T-cell (primary cell): Measurements from ENCODE around the gene FCMR. TPM values are rescaled to one million over a fixed set of nuclear protein-coding genes. Genes with fewer than 3 reads are reported as not detected.

Experiments used
- ATAC-seq, 4 experiments: fragments of 200-7000 bp in 3 of 4; fragments of 150-1000 bp in 1 of 4; cut with Tn5 transposase; replicated peaks in 1 of 4; 1 replicate in 3 of 4; 2 replicates in 1 of 4; pipeline ENCODE4 v1.10.0; 2021; ENCODE audit warnings: moderate library complexity in 3 of 4, mild to moderate bottlenecking in 2 of 4, moderate number of reproducible peaks in 1 of 4
- CTCF ChIA-PET, 2 donors: fragments of 300-600 bp; sonication (Branson Sonifier 250); formaldehyde crosslinking; loops; one replicate each; lab custom pipeline; 2022; ENCODE audit warnings: antibody characterized with exemption in 2 of 2; lab: Charles Lee
- POLR2A ChIA-PET, 2 donors: fragments of 300-600 bp; sonication (Branson Sonifier 250); formaldehyde crosslinking; loops; one replicate each; lab custom pipeline; 2022; ENCODE audit warnings: antibody characterized with exemption in 2 of 2; lab: Charles Lee
- DNase-seq, 35 experiments: peaks; one replicate each; pipeline versions ENCODE4 v3.0.0 to v3.0.0-alpha.2; 2013 to 2023
- H3K27ac ChIP-seq: one replicate; pipeline ENCODE4 v1.5.1; 2013; ENCODE audit warnings: low read length
- H3K27me3 ChIP-seq, 2 experiments: replicated peaks in 1 of 2; 1 replicate in 1 of 2; 2 replicates in 1 of 2; pipeline versions ENCODE4 v1.6.1 to v1.7.0; 2013; ENCODE audit warnings: low read length in 1 of 2, mixed read lengths in 1 of 2; ENCODE audit not compliant: control insufficient read depth in 2 of 2, insufficient read depth in 2 of 2; ENCODE audit errors: extremely low read depth in 1 of 2
- H3K36me3 ChIP-seq, 2 donors: 1 replicate in 1 of 2; 2 replicates in 1 of 2; pipeline versions ENCODE4 v1.6.1 to v1.7.0; 2013; ENCODE audit warnings: low read length in 1 of 2; ENCODE audit not compliant: control insufficient read depth in 2 of 2, insufficient read depth in 1 of 2; ENCODE audit errors: extremely low read depth in 1 of 2
- H3K4me1 ChIP-seq, 2 experiments: 1 replicate in 1 of 2; 2 replicates in 1 of 2; pipeline versions ENCODE4 v1.6.1 to v1.7.0; 2013; ENCODE audit warnings: low read length in 2 of 2, mixed read lengths in 1 of 2; ENCODE audit not compliant: insufficient read depth in 2 of 2, control insufficient read depth in 1 of 2; ENCODE audit errors: extremely low read depth in 1 of 2
- H3K4me3 ChIP-seq, 2 donors: 1 replicate in 1 of 2; 2 replicates in 1 of 2; pipeline versions ENCODE4 v1.5.1 to v1.7.0; 2013; ENCODE audit warnings: mild to moderate bottlenecking in 2 of 2, low read length in 1 of 2, moderate library complexity in 1 of 2; ENCODE audit not compliant: control insufficient read depth in 1 of 2; ENCODE audit errors: extremely low read depth in 1 of 2
- H3K9me3 ChIP-seq: 2 replicates; pipeline ENCODE4 v1.7.0; 2013
- H3K27ac Mint-ChIP-seq, 2 donors: one replicate each; pipeline ENCODE4 v1.8.0; 2020 to 2021; ENCODE audit warnings: mild to moderate bottlenecking in 2 of 2, mixed read lengths in 2 of 2
- H3K27me3 Mint-ChIP-seq, 2 donors: one replicate each; pipeline ENCODE4 v1.8.0; 2021 to 2022; ENCODE audit warnings: mixed read lengths in 2 of 2
- H3K36me3 Mint-ChIP-seq: one replicate; pipeline ENCODE4 v1.8.0; 2021; ENCODE audit warnings: mixed read lengths
- H3K4me1 Mint-ChIP-seq, 3 donors: one replicate each; pipeline ENCODE4 v1.8.0; 2020 to 2022; ENCODE audit warnings: mixed read lengths in 3 of 3, mild to moderate bottlenecking in 1 of 3
- H3K4me3 Mint-ChIP-seq, 3 donors: one replicate each; pipeline ENCODE4 v1.8.0; 2020 to 2022; ENCODE audit warnings: mild to moderate bottlenecking in 3 of 3, mixed read lengths in 3 of 3, moderate library complexity in 3 of 3
- H3K9me3 Mint-ChIP-seq, 3 donors: one replicate each; pipeline ENCODE4 v1.8.0; 2020 to 2022; ENCODE audit warnings: mixed read lengths in 3 of 3
- WGBS: methylation state at CpG from one replicate; pipeline ENCODE4 v1.1.5; 2013; ENCODE audit warnings: missing lambda C conversion rate; ENCODE audit not compliant: insufficient coverage; 5-methylcytosine and 5-hydroxymethylcytosine counted together
- total RNA-seq, 35 experiments: library from RNA in 6 of 35; stranded (reverse) in 6 of 35; fragments of 120-200 nt in 1 of 35; gene quantifications; one replicate each; pipeline versions ENCODE4 v1.2.1 to v1.2.4 and lab custom pipeline; 2013 to 2026

Gene FCMR
- total RNA-seq, 5 donors from 2014 or later (not counting 1 experiment from before 2014, with no cell fraction given), result 275 to 576 (median 453) TPM

GRCh38 chr1:206952171-206952570 is 30.4 kb upstream of the FCMR start:
- Histone ChIP-seq H3K4me3 (no peak overlapping the region), H3K36me3 (no peaks in the 10 kb centered on the region), H3K27ac (no peak overlapping the region), H3K27me3 (no peaks in the 10 kb centered on the region), H3K4me1 (no peaks in the 10 kb centered on the region), H3K9me3 (no peaks in the 10 kb centered on the region)
- peaks cover 0 to 6% (median 3%) of the 10 kb centered on the region in 3 donors for H3K4me1 Mint-ChIP-seq
- H3K36me3 Mint-ChIP-seq, result peaks cover 4% of the 10 kb centered on the region
- H3K4me3 Mint-ChIP-seq, result no peak overlapping the region
- no peak overlapping the region for H3K27ac Mint-ChIP-seq
- ATAC-seq (no peak), DNase-seq (no peak)
- ChIA-PET POLR2A (no interaction called here), CTCF (no interaction called here)
- no peaks in the 10 kb centered on the region for H3K27me3 Mint-ChIP-seq
- peaks cover 0 to 4% (median 0%) of the 10 kb centered on the region in 3 donors for H3K9me3 Mint-ChIP-seq
- no CpG with 5 or more reads among the region's 4 CpGs for WGBS

GRCh38 chr1:206951318-206952100 is 29.8 kb upstream of the FCMR start:
- Mint-ChIP-seq H3K36me3 (peaks cover 4% of the 10 kb centered on the region), H3K27me3 (peaks cover 0 to 3% of the 10 kb centered on the region in 2 donors), H3K9me3 (peaks cover 0 to 4% (median 0%) of the 10 kb centered on the region in 3 donors), H3K4me3 (no peak overlapping the region), H3K4me1 (peaks cover 0 to 6% (median 3%) of the 10 kb centered on the region in 3 donors), H3K27ac (no peak overlapping the region)
- POLR2A ChIA-PET, result no interaction called here
- Histone ChIP-seq H3K27me3 (no peaks in the 10 kb centered on the region), H3K4me3 (no peak overlapping the region), H3K27ac (no peak overlapping the region), H3K4me1 (no peaks in the 10 kb centered on the region), H3K9me3 (no peaks in the 10 kb centered on the region), H3K36me3 (no peaks in the 10 kb centered on the region)
- CTCF ChIA-PET, result interaction anchor here in 1 of 2 donors (0.6 kb wide), 1 partner anchor 39 kb away, joined by 3 read pairs; no protein-coding TSS in a partner anchor
- DNase-seq, result no peak
- ATAC-seq, result no peak
- whole genome bisulfite sequencing, result 83% methylated on average over 3 of the region's 4 CpGs

GRCh38 chr1:206949641-206950040 is 27.9 kb upstream of the FCMR start:
- ChIA-PET CTCF (no interaction called here), POLR2A (no interaction called here)
- peaks cover 0 to 5% (median 3%) of the 10 kb centered on the region in 3 donors for H3K4me1 Mint-ChIP-seq
- DNase-seq, result no peak
- Histone ChIP-seq H3K4me3 (no peak overlapping the region), H3K27ac (no peak overlapping the region), H3K4me1 (peaks cover 0 to 6% of the 10 kb centered on the region in 2 experiments), H3K36me3 (no peaks in the 10 kb centered on the region), H3K27me3 (peaks cover 0 to 3% of the 10 kb centered on the region in 2 experiments), H3K9me3 (no peaks in the 10 kb centered on the region)
- H3K4me3 Mint-ChIP-seq, result no peak overlapping the region
- H3K36me3 Mint-ChIP-seq, result peaks cover 4% of the 10 kb centered on the region
- no peak overlapping the region for H3K27ac Mint-ChIP-seq
- WGBS, result 82% methylated on average over 2 of the region's 5 CpGs
- peaks cover 0 to 15% of the 10 kb centered on the region in 2 donors for H3K27me3 Mint-ChIP-seq
- no peak for ATAC-seq
- H3K9me3 Mint-ChIP-seq, result peaks cover 0 to 4% (median 0%) of the 10 kb centered on the region in 3 donors

DNA sequence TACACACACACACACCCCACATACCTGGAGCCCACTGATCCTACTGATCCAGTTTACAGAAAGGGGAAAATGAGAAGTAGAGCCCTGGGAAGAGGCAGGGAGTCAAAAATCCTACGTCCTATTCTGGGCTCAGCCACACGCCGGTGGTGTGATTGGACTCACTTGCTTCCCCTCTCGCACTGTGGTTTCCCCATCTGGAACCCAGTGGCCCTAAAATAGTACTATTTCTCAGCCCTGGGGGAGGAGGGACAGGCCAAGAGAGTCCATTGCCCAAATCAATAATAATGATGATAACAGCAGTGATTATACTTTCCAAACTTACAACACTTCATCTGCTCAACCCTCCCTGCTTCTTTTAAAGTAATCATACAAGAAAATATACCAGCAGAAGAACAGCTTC is 27.5 kb upstream of the FCMR start:
- Histone ChIP-seq H3K9me3 (no peaks in the 10 kb centered on the region), H3K27ac (no peak overlapping the region), H3K4me3 (no peak overlapping the region), H3K36me3 (no peaks in the 10 kb centered on the region), H3K4me1 (peaks cover 0 to 10% of the 10 kb centered on the region in 2 experiments), H3K27me3 (peaks cover 0 to 3% of the 10 kb centered on the region in 2 experiments)
- DNase-seq, result no peak
- WGBS, result 60% methylated on average over 1 of the region's 4 CpGs
- H3K4me3 Mint-ChIP-seq, result no peak overlapping the region
- CTCF ChIA-PET, result no interaction called here
- POLR2A ChIA-PET, result no interaction called here
- peaks cover 0 to 6% (median 0%) of the 10 kb centered on the region in 3 donors for H3K4me1 Mint-ChIP-seq
- peaks cover 0 to 4% (median 0%) of the 10 kb centered on the region in 3 donors for H3K9me3 Mint-ChIP-seq
- H3K27ac Mint-ChIP-seq, result no peak overlapping the region
- no peak for ATAC-seq
- peaks cover 4% of the 10 kb centered on the region for H3K36me3 Mint-ChIP-seq
- H3K27me3 Mint-ChIP-seq, result peaks cover 0 to 15% of the 10 kb centered on the region in 2 donors

DNA sequence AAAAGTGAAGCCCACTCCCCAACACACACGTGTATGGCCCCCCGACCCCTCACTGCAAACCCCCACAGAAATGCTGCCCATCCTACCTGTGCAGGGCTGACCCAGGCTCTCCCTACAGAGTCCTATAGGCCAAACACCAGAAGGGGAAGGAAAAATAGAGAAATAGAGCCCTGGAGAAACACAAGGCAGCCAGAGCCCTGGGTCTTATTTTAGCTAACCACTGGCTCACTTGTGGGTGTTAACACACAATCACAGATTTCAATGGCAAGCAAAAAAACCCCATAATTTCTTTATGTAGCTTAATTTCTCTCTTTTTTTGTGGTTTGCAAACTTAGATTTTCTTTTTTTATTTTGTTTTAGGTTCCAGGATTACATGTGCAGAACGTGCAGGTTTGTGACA is 25.5 kb upstream of the FCMR start:
- H3K27ac ChIP-seq, result no peak overlapping the region
- no peak for ATAC-seq
- DNase-seq, result no peak
- peaks cover 0 to 10% of the 10 kb centered on the region in 2 experiments for H3K27me3 ChIP-seq
- no peaks in the 10 kb centered on the region for H3K36me3 ChIP-seq
- Mint-ChIP-seq H3K36me3 (peaks cover 4% of the 10 kb centered on the region), H3K4me3 (no peak overlapping the region), H3K9me3 (peaks cover 0 to 4% (median 0%) of the 10 kb centered on the region in 3 donors), H3K27me3 (peaks cover 4 to 15% of the 10 kb centered on the region in 2 donors), H3K27ac (no peak overlapping the region), H3K4me1 (peaks cover 0 to 6% (median 0%) of the 10 kb centered on the region in 3 donors)
- no peaks in the 10 kb centered on the region for H3K9me3 ChIP-seq
- no CpG with 5 or more reads among the region's 3 CpGs for WGBS
- CTCF ChIA-PET, result interaction anchor here in 1 of 2 donors (0.7 kb wide), 1 partner anchor 11 kb away, joined by 3 read pairs; no protein-coding TSS in a partner anchor
- peaks cover 0 to 13% of the 10 kb centered on the region in 2 experiments for H3K4me1 ChIP-seq
- POLR2A ChIA-PET, result interaction anchor here in 1 of 2 donors (0.6 kb wide), 1 partner anchor 223 kb away, joined by 3 read pairs; no protein-coding TSS in a partner anchor
- H3K4me3 ChIP-seq, result no peak overlapping the region

- Histone ChIP-seq H3K9me3 (no peaks in the 10 kb centered on the region), H3K4me1 (peaks cover 0 to 13% of the 10 kb centered on the region in 2 experiments), H3K36me3 (no peaks in the 10 kb centered on the region), H3K27me3 (peaks cover 0 to 14% of the 10 kb centered on the region in 2 experiments), H3K4me3 (no peak within 1 kb of the TSS), H3K27ac (no peak within 1 kb of the TSS)
- H3K4me3 Mint-ChIP-seq, result no peak within 1 kb of the TSS
- ChIA-PET POLR2A (no interaction called here), CTCF (interaction anchor here in 1 of 2 donors (1.5 kb wide), 1 partner anchor 10 kb away, joined by 3 read pairs; no protein-coding TSS in a partner anchor)
- H3K27ac Mint-ChIP-seq, result peak within 1 kb of the TSS in 1 of 2 donors; percentile 63
- 82% methylated on average over 4 of the region's 7 CpGs for WGBS
- DNase-seq (no peak), ATAC-seq (no peak)
- H3K27me3 Mint-ChIP-seq, result peaks cover 4 to 15% of the 10 kb centered on the region in 2 donors
- H3K4me1 Mint-ChIP-seq, result peaks cover 0 to 6% (median 0%) of the 10 kb centered on the region in 3 donors
- H3K9me3 Mint-ChIP-seq, result peaks cover 0 to 4% (median 0%) of the 10 kb centered on the region in 3 donors
- H3K36me3 Mint-ChIP-seq, result peaks cover 4% of the 10 kb centered on the region
Measured at GRCh38 chr1:206946261-206946660, 24.5 kb upstream of the FCMR start, which contains the start of gene PIGR. PIGR (minus strand) TSS chr1:206946466; CDS start chr1:206940531, 5,935 bp downstream.
